HG02852 (cell line): Measurements from ENCODE around the gene RHEB.

ENCODE experiments used
- ATAC-seq: cut with Tn5 transposase; IDR thresholded peaks from one replicate; pipeline ENCODE4 v1.9.1; 2021; ENCODE audit warnings: mild to moderate bottlenecking, moderate library complexity; ENCODE audit not compliant: unreplicated experiment

RHEB gene

DNA sequence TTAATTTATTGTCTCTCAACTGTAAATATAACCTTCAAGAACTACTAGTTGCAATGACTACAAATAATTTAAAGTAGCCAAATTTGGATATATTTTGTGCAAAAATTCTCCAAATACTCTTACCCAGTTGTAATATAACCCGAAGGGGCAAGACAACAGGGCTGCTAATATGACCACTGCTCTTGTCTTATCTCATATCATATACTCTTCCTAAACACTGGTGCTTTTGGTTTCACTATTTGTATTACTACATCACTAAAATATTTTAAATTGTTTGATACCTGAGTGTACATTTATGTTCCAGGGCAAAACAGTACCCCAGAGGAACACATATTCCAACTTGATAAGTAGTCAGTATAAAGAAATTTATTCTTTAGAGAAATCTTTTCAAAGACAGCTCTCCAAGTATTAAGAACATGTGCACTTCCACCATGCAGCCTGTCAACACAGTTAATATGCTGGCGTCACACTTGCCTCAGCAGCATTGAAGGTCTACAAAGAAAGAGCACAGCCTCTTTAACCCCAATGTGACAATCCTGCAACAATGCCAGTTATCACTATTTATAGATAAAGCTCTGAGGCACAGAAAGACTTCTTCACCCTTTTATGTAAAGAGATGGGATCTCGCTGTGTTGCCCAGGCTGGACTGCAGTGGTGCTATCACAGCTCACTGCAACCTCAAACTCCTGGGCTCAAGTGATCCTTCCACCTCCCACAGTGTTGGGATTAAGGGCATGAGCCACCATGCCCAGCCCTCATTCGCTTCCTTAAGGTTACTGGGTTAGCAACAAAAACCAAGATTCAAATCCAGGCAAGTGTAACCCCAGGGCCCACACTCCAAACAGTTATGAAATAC, 37.8 kb downstream of the RHEB start:
- peak; percentile 64 for ATAC-seq

DNA sequence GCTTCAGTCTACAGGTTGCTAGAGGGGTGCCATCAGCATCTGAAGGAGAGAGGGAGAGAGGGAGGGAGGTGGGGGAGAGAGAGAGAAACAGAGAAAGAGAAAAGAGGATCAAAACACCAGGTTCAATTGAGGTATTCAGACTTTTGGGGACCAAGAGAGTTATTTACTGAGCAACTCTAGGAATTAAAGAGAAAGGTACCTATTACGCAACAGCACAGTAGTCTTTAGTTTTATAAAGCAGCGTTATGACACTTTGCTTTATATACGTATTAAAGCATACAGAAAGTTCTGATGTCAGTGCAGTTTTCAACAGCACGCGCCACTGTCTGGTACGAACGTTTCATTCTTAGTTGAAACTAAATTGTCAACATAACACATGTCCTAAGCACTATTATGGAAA, 41.8 kb downstream of the RHEB start:
- ATAC-seq = no peak

GRCh38 chr7:151472644-151473380, 46.9 kb downstream of the RHEB start:
- peak; percentile 45 for ATAC-seq

GRCh38 chr7:151470711-151471110, 49.0 kb downstream of the RHEB start:
- ATAC-seq = no peak

GRCh38 chr7:151469281-151469680, 50.4 kb downstream of the RHEB start:
- ATAC-seq = no peak

- ATAC-seq = no peak
These were observed 51.3 kb downstream of the RHEB start for GRCh38 chr7:151468217-151469018.

GRCh38 chr7:151465169-151465568, 54.5 kb downstream of the RHEB start:
- ATAC-seq = no peak

GRCh38 chr7:151462306-151462779, 57.4 kb downstream of the RHEB start:
- ATAC-seq = no peak

GRCh38 chr7:151461942-151462230, 57.8 kb downstream of the RHEB start:
- no peak for ATAC-seq

GRCh38 chr7:151461096-151461941, 58.4 kb downstream of the RHEB start:
- no peak for ATAC-seq

GRCh38 chr7:151460474-151460855, 59.2 kb downstream of the RHEB start:
- ATAC-seq = no peak

- ATAC-seq = no peak
These were observed 59.8 kb downstream of the RHEB start for GRCh38 chr7:151459726-151460473.

- no peak for ATAC-seq
These were observed 62.2 kb downstream of the RHEB start for GRCh38 chr7:151457534-151457933.

- no peak for ATAC-seq
These were observed 62.9 kb downstream of the RHEB start for GRCh38 chr7:151456782-151457181.

GRCh38 chr7:151456276-151456675, 63.4 kb downstream of the RHEB start:
- ATAC-seq = no peak

- no peak for ATAC-seq
These were observed 64.0 kb downstream of the RHEB start for GRCh38 chr7:151455690-151456089.

GRCh38 chr7:151454932-151455530, 64.7 kb downstream of the RHEB start:
- ATAC-seq = no peak

- ATAC-seq = no peak
These were observed 65.4 kb downstream of the RHEB start for GRCh38 chr7:151454305-151454704.

DNA sequence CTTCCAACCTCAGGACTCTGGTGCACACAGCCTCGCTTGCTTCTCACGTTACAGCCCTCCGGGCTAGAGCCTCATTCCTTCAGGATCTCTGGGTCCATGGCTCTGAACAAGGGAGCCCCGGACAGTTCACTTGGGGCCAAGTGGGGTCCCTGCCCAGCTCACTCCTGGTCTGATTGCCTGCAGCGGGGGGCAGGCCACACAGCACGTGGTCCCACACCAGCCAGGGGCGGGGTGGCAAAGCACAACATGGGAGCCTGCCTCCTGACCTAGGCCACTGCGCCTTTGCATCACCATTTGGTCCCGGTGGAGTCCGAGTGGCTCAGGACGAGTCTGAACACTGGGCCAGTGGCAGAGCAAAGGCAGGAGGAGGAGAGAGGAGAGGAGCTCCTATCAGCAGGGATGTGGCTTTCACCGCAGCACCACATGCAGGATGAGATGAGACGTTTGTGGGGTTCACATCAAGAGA, 66.3 kb downstream of the RHEB start:
- no peak for ATAC-seq
